ENCODE measurements around the gene COL4A4. TPM values are rescaled to one million over a fixed set of nuclear protein-coding genes. Genes with fewer than 3 reads are reported as not detected.

Gene COL4A4
- total RNA-seq, 1 donor from 2014 or later = 0.05 TPM

DNA sequence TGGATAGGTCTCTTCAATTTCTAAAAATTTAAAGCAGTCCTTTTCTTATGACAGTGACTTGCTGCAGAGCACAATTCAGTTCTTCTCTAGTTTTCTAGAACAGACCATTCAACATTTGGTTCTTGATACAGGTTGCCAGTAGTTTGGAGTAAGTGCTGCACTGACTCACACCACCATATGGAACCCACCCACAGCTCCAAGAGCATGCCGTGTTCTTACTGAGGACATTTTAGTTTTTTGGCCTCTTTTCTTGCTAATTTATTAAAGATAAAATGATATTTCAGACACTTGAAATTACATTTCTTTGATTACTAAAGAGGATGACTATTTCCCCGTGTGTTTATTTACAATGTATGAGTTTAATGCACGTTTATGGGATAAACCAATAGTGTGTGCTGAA lies 120.0 kb downstream of the COL4A4 start:
- Mint-ChIP-seq H3K27ac (ENCODE audit: unreplicated experiment) (no peak overlapping the region), H3K4me3 (ENCODE audit: unreplicated experiment) (no peak overlapping the region), H3K9me3 (ENCODE audit: unreplicated experiment) (no peaks in the 10 kb centered on the region), H3K27me3 (ENCODE audit: unreplicated experiment) (no peaks in the 10 kb centered on the region), H3K4me1 (ENCODE audit: low read depth, unreplicated experiment) (no peaks in the 10 kb centered on the region), H3K36me3 (ENCODE audit: unreplicated experiment) (no peaks in the 10 kb centered on the region)
- DNase-seq = no peak
- no peak for TF ChIP-seq CTCF (IDR thresholded peaks at IDR 0.05; ENCODE audit: partially characterized antibody, unreplicated experiment)

DNA sequence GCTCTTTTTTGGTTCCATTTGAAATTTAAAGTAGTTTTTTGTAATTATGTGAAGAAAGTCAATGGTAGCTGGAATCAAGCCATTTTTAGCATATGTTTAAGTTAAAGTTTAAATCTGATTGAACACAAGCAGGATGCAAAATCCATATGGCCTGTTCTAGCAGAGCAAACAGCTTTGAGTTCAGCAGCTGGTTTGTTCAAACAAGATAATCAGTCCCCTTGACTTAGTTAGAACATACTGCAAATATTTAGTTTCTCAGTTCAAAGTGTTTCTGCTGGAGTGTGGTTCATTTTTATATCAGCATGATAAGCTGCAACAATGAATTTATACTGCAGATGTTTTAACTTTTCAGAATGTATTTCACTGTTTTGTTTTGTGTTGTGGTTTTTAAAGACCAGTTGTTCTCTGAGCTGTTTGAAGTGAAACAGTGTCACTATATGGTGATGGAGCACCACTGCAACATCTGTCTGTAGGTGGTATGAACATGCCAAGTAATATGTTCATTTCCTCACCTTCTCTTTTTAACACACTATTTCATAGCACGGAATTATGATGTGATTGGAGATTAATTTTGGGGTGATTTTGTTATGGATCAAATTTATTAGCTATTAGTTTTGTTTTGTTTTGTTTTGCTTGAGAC lies 125.3 kb downstream of the COL4A4 start:
- Mint-ChIP-seq H3K9me3 (ENCODE audit: unreplicated experiment) (no peaks in the 10 kb centered on the region), H3K36me3 (ENCODE audit: unreplicated experiment) (no peaks in the 10 kb centered on the region), H3K27ac (ENCODE audit: unreplicated experiment) (no peak overlapping the region), H3K4me3 (ENCODE audit: unreplicated experiment) (no peak overlapping the region), H3K27me3 (ENCODE audit: unreplicated experiment) (no peaks in the 10 kb centered on the region), H3K4me1 (ENCODE audit: low read depth, unreplicated experiment) (peaks cover 4% of the 10 kb centered on the region)
- TF ChIP-seq CTCF (IDR thresholded peaks at IDR 0.05; ENCODE audit: partially characterized antibody, unreplicated experiment) = no peak
- DNase-seq = no peak

- TF ChIP-seq CTCF (IDR thresholded peaks at IDR 0.05; ENCODE audit: partially characterized antibody, unreplicated experiment) = no peak
- H3K27me3 Mint-ChIP-seq (ENCODE audit: unreplicated experiment) = no peaks in the 10 kb centered on the region
- no peak overlapping the region for H3K4me3 Mint-ChIP-seq (ENCODE audit: unreplicated experiment)
- no peak overlapping the region for H3K27ac Mint-ChIP-seq (ENCODE audit: unreplicated experiment)
- peaks cover 4% of the 10 kb centered on the region for H3K4me1 Mint-ChIP-seq (ENCODE audit: low read depth, unreplicated experiment)
- no peaks in the 10 kb centered on the region for H3K36me3 Mint-ChIP-seq (ENCODE audit: unreplicated experiment)
- no peak for DNase-seq
- H3K9me3 Mint-ChIP-seq (ENCODE audit: unreplicated experiment) = no peaks in the 10 kb centered on the region
These were observed 127.5 kb downstream of the COL4A4 start for GRCh38 chr2:227036527-227036926.

DNA sequence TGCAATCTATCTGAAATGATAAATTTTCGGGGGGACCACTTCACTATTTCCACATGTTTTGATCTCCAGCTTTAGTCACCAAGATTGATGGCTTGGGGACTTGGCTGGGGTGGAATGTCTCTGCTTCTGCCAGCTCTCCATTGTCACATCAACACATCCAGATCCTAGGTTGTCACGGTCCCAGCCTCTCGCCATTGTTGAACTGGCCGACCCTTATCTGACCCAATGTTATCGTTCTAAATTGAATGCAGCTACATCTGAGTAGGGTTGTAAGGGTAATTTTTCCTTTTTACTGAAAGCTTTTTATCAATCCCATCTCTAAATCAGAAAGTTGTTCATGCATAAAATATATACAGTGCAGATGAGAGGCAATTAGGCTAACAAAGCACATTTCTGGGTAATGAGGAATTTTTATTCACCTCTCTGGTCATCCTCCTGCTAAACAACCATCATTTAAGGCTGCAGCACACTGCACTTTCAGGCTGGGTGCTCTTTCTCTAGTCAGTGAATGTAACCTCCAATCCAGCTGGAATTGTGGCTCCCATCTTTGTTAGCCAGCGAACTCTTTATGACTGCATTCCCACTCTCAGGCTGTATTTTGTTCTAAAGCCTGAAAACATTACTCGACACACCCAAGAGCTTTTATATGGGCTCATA lies 128.2 kb downstream of the COL4A4 start:
- H3K27ac Mint-ChIP-seq (ENCODE audit: unreplicated experiment) = peak overlapping the region; percentile 30
- no peaks in the 10 kb centered on the region for H3K27me3 Mint-ChIP-seq (ENCODE audit: unreplicated experiment)
- no peak overlapping the region for H3K4me3 Mint-ChIP-seq (ENCODE audit: unreplicated experiment)
- no peaks in the 10 kb centered on the region for H3K36me3 Mint-ChIP-seq (ENCODE audit: unreplicated experiment)
- no peak for TF ChIP-seq CTCF (IDR thresholded peaks at IDR 0.05; ENCODE audit: partially characterized antibody, unreplicated experiment)
- no peak for DNase-seq
- no peaks in the 10 kb centered on the region for H3K9me3 Mint-ChIP-seq (ENCODE audit: unreplicated experiment)
- peaks cover 4% of the 10 kb centered on the region for H3K4me1 Mint-ChIP-seq (ENCODE audit: low read depth, unreplicated experiment)

- Mint-ChIP-seq H3K27me3 (ENCODE audit: unreplicated experiment) (no peaks in the 10 kb centered on the region), H3K4me3 (ENCODE audit: unreplicated experiment) (no peak overlapping the region), H3K36me3 (ENCODE audit: unreplicated experiment) (no peaks in the 10 kb centered on the region), H3K27ac (ENCODE audit: unreplicated experiment) (no peak overlapping the region), H3K4me1 (ENCODE audit: low read depth, unreplicated experiment) (peaks cover 4% of the 10 kb centered on the region), H3K9me3 (ENCODE audit: unreplicated experiment) (no peaks in the 10 kb centered on the region)
- peak; percentile 82 for DNase-seq
- TF ChIP-seq CTCF (IDR thresholded peaks at IDR 0.05; ENCODE audit: partially characterized antibody, unreplicated experiment) = peak; percentile 77
These were observed 130.4 kb downstream of the COL4A4 start for GRCh38 chr2:227033471-227034148.

Data from glutamatergic neuron (in vitro differentiated cells).